ENCODE data around the gene TECPR1. TPM values are rescaled to one million over a fixed set of nuclear protein-coding genes. Genes with fewer than 3 reads are reported as not detected.

TECPR1 gene
- total RNA-seq, 1 experiment from 2014 or later, result 11.5 TPM

DNA sequence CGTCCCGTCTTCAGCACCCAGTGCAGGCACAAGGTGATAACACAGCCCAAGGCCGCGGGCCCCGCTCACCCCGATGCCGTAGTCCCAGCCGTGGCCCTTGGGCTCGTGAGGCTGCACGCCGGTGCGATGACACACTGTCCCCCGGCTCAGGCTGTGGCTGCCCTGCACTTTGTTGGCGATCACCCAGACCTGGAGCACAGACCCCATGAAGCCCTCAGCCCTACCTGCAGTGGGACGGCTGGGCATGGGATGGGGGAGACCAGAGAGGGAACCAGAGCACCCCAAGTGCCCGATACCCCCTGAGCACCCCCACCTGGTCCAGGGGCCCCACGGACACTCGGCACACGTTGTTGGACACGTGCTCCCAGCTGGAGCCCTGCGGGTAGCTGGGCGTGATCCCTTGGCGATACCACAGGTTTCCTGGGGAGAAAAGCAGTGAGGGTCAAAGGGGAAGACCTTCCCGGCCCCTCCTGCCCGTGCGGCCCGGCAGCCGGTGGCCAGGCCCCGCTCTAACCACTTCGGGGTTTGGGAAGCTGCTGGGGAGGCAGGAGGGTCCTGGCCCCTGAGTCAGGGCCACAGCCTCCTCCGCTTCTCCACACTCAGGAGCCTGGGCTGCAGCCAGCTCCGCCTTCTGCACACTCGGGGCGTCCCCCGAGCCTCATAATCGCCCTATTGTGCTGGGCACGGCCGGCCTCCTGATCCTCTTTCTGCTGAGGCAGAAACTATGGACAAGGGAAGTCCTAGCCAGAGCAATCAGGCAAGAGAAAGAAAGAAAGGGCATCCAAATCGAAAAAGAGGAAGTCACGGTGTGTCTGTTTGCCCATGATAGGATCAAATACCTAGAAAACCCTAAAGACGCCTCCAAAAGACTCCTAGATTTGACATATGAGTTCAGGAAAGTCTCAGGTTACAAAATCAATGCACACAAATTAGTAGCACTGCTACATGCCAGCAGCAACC, 34.1 kb downstream of the TECPR1 start:
- BruUV-seq (replicated peaks), result no TSS peak
- intact Hi-C loops (cut with micrococcal nuclease), result no loop called here
- Histone ChIP-seq H3K27ac (ENCODE audit: low read length) (no peak overlapping the region), H3K4me2 (ENCODE audit: low read length) (no peak overlapping the region), H3K9me3 (ENCODE audit: low read length) (no peaks in the 10 kb centered on the region), H2AFZ (ENCODE audit: low read length) (no peak overlapping the region), H3K27me3 (ENCODE audit: low read length) (no peaks in the 10 kb centered on the region), H3K9me2 (replicated peaks; ENCODE audit: low read length) (no peaks in the 10 kb centered on the region), H3K79me2 (ENCODE audit: low read length) (no peaks in the 10 kb centered on the region), H3K4me3 (ENCODE audit: low read length) (no peak overlapping the region), H4K20me1 (ENCODE audit: low read length) (no peaks in the 10 kb centered on the region), H3K9ac (ENCODE audit: low read length) (no peak overlapping the region), H3K36me3 (ENCODE audit: low read depth, low read length) (no peaks in the 10 kb centered on the region), H3F3A (ENCODE audit: low read length, unreplicated experiment) (no peaks in the 10 kb centered on the region), H3K4me1 (ENCODE audit: insufficient read depth, low read length) (no peaks in the 10 kb centered on the region)
- ChIA-PET CTCF (no interaction called here), POLR2A (ENCODE audit: unreplicated experiment) (no interaction called here)
- DNase-seq (no peak), ATAC-seq (no peak)
- TF ChIP-seq EZH2phosphoT487 (IDR thresholded peaks at IDR 0.05; ENCODE audit: borderline replicate concordance, low read length) (no peak), EZH2 (IDR thresholded peaks at IDR 0.05; ENCODE audit: low read length, unreplicated experiment) (no peak)
- TF ChIP-seq, protein P1, sequence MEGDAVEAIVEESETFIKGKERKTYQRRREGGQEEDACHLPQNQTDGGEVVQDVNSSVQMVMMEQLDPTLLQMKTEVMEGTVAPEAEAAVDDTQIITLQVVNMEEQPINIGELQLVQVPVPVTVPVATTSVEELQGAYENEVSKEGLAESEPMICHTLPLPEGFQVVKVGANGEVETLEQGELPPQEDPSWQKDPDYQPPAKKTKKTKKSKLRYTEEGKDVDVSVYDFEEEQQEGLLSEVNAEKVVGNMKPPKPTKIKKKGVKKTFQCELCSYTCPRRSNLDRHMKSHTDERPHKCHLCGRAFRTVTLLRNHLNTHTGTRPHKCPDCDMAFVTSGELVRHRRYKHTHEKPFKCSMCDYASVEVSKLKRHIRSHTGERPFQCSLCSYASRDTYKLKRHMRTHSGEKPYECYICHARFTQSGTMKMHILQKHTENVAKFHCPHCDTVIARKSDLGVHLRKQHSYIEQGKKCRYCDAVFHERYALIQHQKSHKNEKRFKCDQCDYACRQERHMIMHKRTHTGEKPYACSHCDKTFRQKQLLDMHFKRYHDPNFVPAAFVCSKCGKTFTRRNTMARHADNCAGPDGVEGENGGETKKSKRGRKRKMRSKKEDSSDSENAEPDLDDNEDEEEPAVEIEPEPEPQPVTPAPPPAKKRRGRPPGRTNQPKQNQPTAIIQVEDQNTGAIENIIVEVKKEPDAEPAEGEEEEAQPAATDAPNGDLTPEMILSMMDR (conservative IDR thresholded peaks at IDR 0.05; ENCODE audit: low read depth, low read length), result no peak

DNA sequence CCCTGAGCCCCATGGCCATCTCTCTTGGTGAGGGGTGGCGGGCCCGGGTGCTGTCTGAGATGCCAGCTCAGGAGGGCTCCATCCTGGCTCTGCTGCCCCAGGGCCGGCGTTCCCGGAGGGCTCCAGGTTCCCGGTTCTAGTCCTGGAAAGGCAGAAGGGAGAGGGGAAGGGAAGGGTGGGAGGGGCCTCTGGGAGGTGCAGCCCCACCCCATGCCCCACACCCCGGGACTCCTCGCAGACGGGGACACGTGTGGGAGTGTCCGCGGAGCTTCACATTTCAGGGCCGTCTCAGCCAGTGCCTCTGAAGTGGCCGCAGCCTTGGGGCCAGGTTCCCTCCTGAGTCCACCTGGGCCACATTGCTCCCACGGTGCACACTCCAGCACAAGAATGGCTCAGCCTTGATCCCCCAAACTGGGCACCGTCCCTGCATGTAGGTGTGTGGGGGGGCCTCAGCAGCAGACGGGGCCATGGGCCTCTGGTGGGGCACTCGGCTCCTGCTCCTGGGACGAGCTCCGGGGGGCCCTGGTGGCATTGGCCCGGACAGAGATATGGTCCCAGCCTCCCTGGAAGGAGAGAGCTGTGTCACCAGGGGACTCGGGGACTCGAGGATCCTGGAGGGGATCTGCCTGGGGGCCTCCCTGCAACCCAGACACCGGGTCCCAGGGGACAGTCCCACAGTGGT, 35.0 kb downstream of the TECPR1 start:
- Histone ChIP-seq H3K27me3 (ENCODE audit: low read length) (no peaks in the 10 kb centered on the region), H3F3A (ENCODE audit: low read length, unreplicated experiment) (no peaks in the 10 kb centered on the region), H3K79me2 (ENCODE audit: low read length) (no peaks in the 10 kb centered on the region), H3K4me3 (ENCODE audit: low read length) (no peak overlapping the region), H3K9ac (ENCODE audit: low read length) (no peak overlapping the region), H3K27ac (ENCODE audit: low read length) (no peak overlapping the region), H3K36me3 (ENCODE audit: low read depth, low read length) (no peaks in the 10 kb centered on the region), H3K9me2 (replicated peaks; ENCODE audit: low read length) (no peaks in the 10 kb centered on the region), H3K4me1 (ENCODE audit: insufficient read depth, low read length) (no peaks in the 10 kb centered on the region), H3K4me2 (ENCODE audit: low read length) (no peak overlapping the region), H2AFZ (ENCODE audit: low read length) (no peak overlapping the region), H3K9me3 (ENCODE audit: low read length) (no peaks in the 10 kb centered on the region), H4K20me1 (ENCODE audit: low read length) (no peaks in the 10 kb centered on the region)
- ATAC-seq (no peak), DNase-seq (no peak)
- no TSS peak for BruUV-seq (replicated peaks)
- intact Hi-C loops (cut with micrococcal nuclease), result no loop called here
- CTCF ChIA-PET, result no interaction called here
- TF ChIP-seq EZH2 (IDR thresholded peaks at IDR 0.05; ENCODE audit: low read length, unreplicated experiment), result no peak
- TF ChIP-seq, protein P1 (conservative IDR thresholded peaks at IDR 0.05; ENCODE audit: low read depth, low read length), result no peak
- TF ChIP-seq EZH2phosphoT487 (IDR thresholded peaks at IDR 0.05; ENCODE audit: borderline replicate concordance, low read length), result no peak
- POLR2A ChIA-PET (ENCODE audit: unreplicated experiment), result no interaction called here

Data from PC-3 (cell line).